Testis (tissue), 2 donors: ENCODE measurements around the gene KIAA2012.

Experiments used
- POLR2A ChIP-seq: fragments of 450-650 bp; IDR thresholded peaks from one replicate; pipeline ENCODE4 v1.6.1; 2017; ENCODE audit warnings: antibody characterized with exemption, mild to moderate bottlenecking, moderate library complexity
- TF ChIP-seq, protein P1 (sequence below), 3 experiments: fragments of 450-650 bp in 2 of 3; fragments of 200-600 bp in 1 of 3; sonication (generic) in 1 of 3; IDR thresholded peaks; one replicate each; pipeline ENCODE4 v1.5.1; 2016 to 2019; ENCODE audit warnings: antibody characterized with exemption in 3 of 3, mild to moderate bottlenecking in 2 of 3, moderate library complexity in 1 of 3

DNA sequence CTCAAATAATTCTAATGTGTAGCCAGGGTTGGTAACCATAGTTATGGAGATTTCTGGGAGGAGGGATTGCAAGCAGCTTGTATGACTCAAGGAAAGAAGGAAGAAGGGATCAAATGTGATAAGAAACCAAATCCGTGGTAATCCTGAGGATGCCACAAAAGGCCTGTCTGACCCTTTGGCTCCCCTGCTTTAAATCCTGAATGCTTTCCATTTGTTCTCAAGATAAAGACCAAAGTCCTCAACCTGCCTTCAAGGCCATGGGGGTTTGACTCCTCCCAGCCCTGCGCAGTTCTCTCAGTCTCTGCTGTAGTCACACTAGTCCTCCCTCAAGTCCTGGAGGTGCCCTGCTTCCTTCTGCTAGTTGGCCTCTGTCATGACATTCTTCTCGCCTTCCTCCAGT is 91.4 kb downstream of the KIAA2012 start:
- TF ChIP-seq POLR2A, result no peak
- TF ChIP-seq, protein P1, sequence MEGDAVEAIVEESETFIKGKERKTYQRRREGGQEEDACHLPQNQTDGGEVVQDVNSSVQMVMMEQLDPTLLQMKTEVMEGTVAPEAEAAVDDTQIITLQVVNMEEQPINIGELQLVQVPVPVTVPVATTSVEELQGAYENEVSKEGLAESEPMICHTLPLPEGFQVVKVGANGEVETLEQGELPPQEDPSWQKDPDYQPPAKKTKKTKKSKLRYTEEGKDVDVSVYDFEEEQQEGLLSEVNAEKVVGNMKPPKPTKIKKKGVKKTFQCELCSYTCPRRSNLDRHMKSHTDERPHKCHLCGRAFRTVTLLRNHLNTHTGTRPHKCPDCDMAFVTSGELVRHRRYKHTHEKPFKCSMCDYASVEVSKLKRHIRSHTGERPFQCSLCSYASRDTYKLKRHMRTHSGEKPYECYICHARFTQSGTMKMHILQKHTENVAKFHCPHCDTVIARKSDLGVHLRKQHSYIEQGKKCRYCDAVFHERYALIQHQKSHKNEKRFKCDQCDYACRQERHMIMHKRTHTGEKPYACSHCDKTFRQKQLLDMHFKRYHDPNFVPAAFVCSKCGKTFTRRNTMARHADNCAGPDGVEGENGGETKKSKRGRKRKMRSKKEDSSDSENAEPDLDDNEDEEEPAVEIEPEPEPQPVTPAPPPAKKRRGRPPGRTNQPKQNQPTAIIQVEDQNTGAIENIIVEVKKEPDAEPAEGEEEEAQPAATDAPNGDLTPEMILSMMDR (IDR thresholded peaks at IDR 0.05), result no peak
